ENCODE data around the gene CLN6. TPM values are rescaled to one million over a fixed set of nuclear protein-coding genes. Genes with fewer than 3 reads are reported as not detected.
A peak's percentile ranks its signal among the peaks of the same experiment; 100 is the strongest.

Gene CLN6
- total RNA-seq, 3 donors from 2014 or later (not counting 1 experiment from before 2014, with no cell fraction given) = 14.9 to 19.0 (median 15.5) TPM

- H3K27ac ChIP-seq (ENCODE audit: low read length) = no peak overlapping the region
- H3K27me3 ChIP-seq (ENCODE audit: control insufficient read depth, insufficient read depth, low read length) = peaks cover 4% of the 10 kb centered on the region
- DNase-seq (peak in 1 of 2 donors; percentile 70), ATAC-seq (peak; percentile 53 to 70 (median 68))
- Mint-ChIP-seq H3K27ac (peak overlapping the region in 1 of 2 donors; percentile 38), H3K36me3 (no peaks in the 10 kb centered on the region), H3K4me1 (peaks cover 0 to 5% of the 10 kb centered on the region in 2 donors), H3K27me3 (ENCODE audit: low read depth in 2 of 2) (peaks cover 12 to 15% of the 10 kb centered on the region in 2 donors), H3K9me3 (no peaks in the 10 kb centered on the region), H3K4me3 (peak overlapping the region; percentile 53)
- peaks cover 10% of the 10 kb centered on the region for H3K4me1 ChIP-seq (ENCODE audit: control insufficient read depth, insufficient read depth, low read length)
- intact Hi-C loops (cut with micrococcal nuclease) = no loop called here
- TF ChIP-seq CTCF (IDR thresholded peaks at IDR 0.05) = no peak
- peak overlapping the region; percentile 27 for H3K4me3 ChIP-seq (ENCODE audit: low read length)
- no peaks in the 10 kb centered on the region for H3K9me3 ChIP-seq (ENCODE audit: control insufficient read depth, insufficient read depth, low read length)
- no peaks in the 10 kb centered on the region for H3K36me3 ChIP-seq (ENCODE audit: control insufficient read depth, insufficient read depth, low read length)
- 24% methylated on average over 55 of the region's 57 CpGs for WGBS (ENCODE audit: insufficient coverage)
Observed at GRCh38 chr15:68256675-68257450, 27.3 kb upstream of the CLN6 start.

GRCh38 chr15:68252925-68253534 lies 23.5 kb upstream of the CLN6 start:
- Histone ChIP-seq H3K4me3 (ENCODE audit: low read length) (no peak overlapping the region), H3K36me3 (ENCODE audit: control insufficient read depth, insufficient read depth, low read length) (no peaks in the 10 kb centered on the region), H3K9me3 (ENCODE audit: control insufficient read depth, insufficient read depth, low read length) (no peaks in the 10 kb centered on the region), H3K4me1 (ENCODE audit: control insufficient read depth, insufficient read depth, low read length) (peaks cover 10% of the 10 kb centered on the region), H3K27ac (ENCODE audit: low read length) (no peak overlapping the region), H3K27me3 (ENCODE audit: control insufficient read depth, insufficient read depth, low read length) (peaks cover 4% of the 10 kb centered on the region)
- intact Hi-C loops (cut with micrococcal nuclease) = loop anchor here (1.0 kb wide), 1 partner anchor 130 kb away; no protein-coding TSS in a partner anchor
- Mint-ChIP-seq H3K27ac (no peak overlapping the region), H3K27me3 (ENCODE audit: low read depth in 2 of 2) (peaks cover 21 to 27% of the 10 kb centered on the region in 2 donors), H3K9me3 (no peaks in the 10 kb centered on the region), H3K4me3 (no peak overlapping the region), H3K4me1 (peaks cover 0 to 5% of the 10 kb centered on the region in 2 donors), H3K36me3 (no peaks in the 10 kb centered on the region)
- peak; percentile 76 for TF ChIP-seq CTCF (IDR thresholded peaks at IDR 0.05)
- whole genome bisulfite sequencing (ENCODE audit: insufficient coverage) = 50% methylated on average over 5 of the region's 7 CpGs
- ATAC-seq (peak; percentile 59 to 76 (median 68)), DNase-seq (peak in 1 of 2 donors; percentile 77)

GRCh38 chr15:68249058-68249713 lies 19.7 kb upstream of the CLN6 start:
- H3K4me3 ChIP-seq (ENCODE audit: low read length) = no peak overlapping the region
- no peak overlapping the region for H3K27ac Mint-ChIP-seq

More at GRCh38 chr15:68249058-68249713, 19.7 kb upstream of the CLN6 start:
- H3K27ac ChIP-seq (ENCODE audit: low read length) = no peak overlapping the region
- no peak for TF ChIP-seq CTCF (IDR thresholded peaks at IDR 0.05)
- intact Hi-C loops (cut with micrococcal nuclease) = no loop called here
- H3K9me3 ChIP-seq (ENCODE audit: control insufficient read depth, insufficient read depth, low read length) = no peaks in the 10 kb centered on the region
- peaks cover 14 to 33% of the 10 kb centered on the region in 2 donors for H3K27me3 Mint-ChIP-seq (ENCODE audit: low read depth in 2 of 2)
- H3K4me1 ChIP-seq (ENCODE audit: control insufficient read depth, insufficient read depth, low read length) = no peaks in the 10 kb centered on the region
- H3K4me3 Mint-ChIP-seq = no peak overlapping the region
- ATAC-seq (no peak), DNase-seq (no peak)
- H3K27me3 ChIP-seq (ENCODE audit: control insufficient read depth, insufficient read depth, low read length) = no peaks in the 10 kb centered on the region
- H3K36me3 ChIP-seq (ENCODE audit: control insufficient read depth, insufficient read depth, low read length) = no peaks in the 10 kb centered on the region
- H3K9me3 Mint-ChIP-seq = no peaks in the 10 kb centered on the region
- no peaks in the 10 kb centered on the region for H3K4me1 Mint-ChIP-seq
- H3K36me3 Mint-ChIP-seq = peaks cover 9% of the 10 kb centered on the region
- WGBS (ENCODE audit: insufficient coverage) = no CpG with 5 or more reads among the region's 3 CpGs

Data from natural killer cell (primary cell).